ENCODE results near the gene STXBP5.

DNA sequence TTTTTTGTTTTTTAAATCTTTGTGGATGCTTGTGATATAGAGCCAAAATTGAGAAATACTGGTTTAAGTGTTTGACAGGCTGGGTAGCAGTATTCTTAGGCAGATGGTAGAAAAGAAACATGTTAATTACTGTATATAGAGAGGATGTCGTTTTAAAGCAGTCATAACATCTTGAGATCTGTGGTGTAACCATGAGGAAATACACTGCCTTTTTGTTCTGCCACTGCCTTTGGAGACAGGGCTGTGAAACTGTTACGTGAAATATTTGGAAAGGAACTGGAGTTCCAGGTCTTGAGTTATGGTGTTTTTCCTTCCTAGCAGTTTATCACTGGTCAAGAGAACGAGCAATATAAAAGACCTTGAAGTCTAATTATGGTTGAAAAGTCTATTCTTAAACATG is 19.5 kb downstream of the STXBP5 start:
- TF ChIP-seq, protein P1, sequence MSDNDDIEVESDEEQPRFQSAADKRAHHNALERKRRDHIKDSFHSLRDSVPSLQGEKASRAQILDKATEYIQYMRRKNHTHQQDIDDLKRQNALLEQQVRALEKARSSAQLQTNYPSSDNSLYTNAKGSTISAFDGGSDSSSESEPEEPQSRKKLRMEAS (IDR thresholded peaks at IDR 0.05), result no peak
- TF ChIP-seq, protein P2, sequence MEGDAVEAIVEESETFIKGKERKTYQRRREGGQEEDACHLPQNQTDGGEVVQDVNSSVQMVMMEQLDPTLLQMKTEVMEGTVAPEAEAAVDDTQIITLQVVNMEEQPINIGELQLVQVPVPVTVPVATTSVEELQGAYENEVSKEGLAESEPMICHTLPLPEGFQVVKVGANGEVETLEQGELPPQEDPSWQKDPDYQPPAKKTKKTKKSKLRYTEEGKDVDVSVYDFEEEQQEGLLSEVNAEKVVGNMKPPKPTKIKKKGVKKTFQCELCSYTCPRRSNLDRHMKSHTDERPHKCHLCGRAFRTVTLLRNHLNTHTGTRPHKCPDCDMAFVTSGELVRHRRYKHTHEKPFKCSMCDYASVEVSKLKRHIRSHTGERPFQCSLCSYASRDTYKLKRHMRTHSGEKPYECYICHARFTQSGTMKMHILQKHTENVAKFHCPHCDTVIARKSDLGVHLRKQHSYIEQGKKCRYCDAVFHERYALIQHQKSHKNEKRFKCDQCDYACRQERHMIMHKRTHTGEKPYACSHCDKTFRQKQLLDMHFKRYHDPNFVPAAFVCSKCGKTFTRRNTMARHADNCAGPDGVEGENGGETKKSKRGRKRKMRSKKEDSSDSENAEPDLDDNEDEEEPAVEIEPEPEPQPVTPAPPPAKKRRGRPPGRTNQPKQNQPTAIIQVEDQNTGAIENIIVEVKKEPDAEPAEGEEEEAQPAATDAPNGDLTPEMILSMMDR (IDR thresholded peaks at IDR 0.05; ENCODE audit: low read depth, low read length, missing input control), result no peak
- TF ChIP-seq TAF1 (conservative IDR thresholded peaks at IDR 0.05), result no peak
- no peak for TF ChIP-seq EGR1 (IDR thresholded peaks at IDR 0.05; ENCODE audit: low read depth in 2 of 2)
- TF ChIP-seq, protein P3, sequence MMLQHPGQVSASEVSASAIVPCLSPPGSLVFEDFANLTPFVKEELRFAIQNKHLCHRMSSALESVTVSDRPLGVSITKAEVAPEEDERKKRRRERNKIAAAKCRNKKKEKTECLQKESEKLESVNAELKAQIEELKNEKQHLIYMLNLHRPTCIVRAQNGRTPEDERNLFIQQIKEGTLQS (IDR thresholded peaks at IDR 0.05), result no peak
- TF ChIP-seq, protein P4, sequence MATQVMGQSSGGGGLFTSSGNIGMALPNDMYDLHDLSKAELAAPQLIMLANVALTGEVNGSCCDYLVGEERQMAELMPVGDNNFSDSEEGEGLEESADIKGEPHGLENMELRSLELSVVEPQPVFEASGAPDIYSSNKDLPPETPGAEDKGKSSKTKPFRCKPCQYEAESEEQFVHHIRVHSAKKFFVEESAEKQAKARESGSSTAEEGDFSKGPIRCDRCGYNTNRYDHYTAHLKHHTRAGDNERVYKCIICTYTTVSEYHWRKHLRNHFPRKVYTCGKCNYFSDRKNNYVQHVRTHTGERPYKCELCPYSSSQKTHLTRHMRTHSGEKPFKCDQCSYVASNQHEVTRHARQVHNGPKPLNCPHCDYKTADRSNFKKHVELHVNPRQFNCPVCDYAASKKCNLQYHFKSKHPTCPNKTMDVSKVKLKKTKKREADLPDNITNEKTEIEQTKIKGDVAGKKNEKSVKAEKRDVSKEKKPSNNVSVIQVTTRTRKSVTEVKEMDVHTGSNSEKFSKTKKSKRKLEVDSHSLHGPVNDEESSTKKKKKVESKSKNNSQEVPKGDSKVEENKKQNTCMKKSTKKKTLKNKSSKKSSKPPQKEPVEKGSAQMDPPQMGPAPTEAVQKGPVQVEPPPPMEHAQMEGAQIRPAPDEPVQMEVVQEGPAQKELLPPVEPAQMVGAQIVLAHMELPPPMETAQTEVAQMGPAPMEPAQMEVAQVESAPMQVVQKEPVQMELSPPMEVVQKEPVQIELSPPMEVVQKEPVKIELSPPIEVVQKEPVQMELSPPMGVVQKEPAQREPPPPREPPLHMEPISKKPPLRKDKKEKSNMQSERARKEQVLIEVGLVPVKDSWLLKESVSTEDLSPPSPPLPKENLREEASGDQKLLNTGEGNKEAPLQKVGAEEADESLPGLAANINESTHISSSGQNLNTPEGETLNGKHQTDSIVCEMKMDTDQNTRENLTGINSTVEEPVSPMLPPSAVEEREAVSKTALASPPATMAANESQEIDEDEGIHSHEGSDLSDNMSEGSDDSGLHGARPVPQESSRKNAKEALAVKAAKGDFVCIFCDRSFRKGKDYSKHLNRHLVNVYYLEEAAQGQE (IDR thresholded peaks at IDR 0.05), result no peak
- TF ChIP-seq HNF4G (IDR thresholded peaks at IDR 0.05), result no peak
- TF ChIP-seq GABPA (IDR thresholded peaks at IDR 0.05 in 1 of 2, conservative IDR thresholded peaks at IDR 0.05 in 1 of 2), result no peak
- TF ChIP-seq YY1 (IDR thresholded peaks at IDR 0.05), result no peak
- TF ChIP-seq FOXA1 (IDR thresholded peaks at IDR 0.05), result no peak
- TF ChIP-seq RXRA (IDR thresholded peaks at IDR 0.05), result no peak
- no peak for TF ChIP-seq RAD21 (IDR thresholded peaks at IDR 0.05)
- TF ChIP-seq NR2F2 (IDR thresholded peaks at IDR 0.05), result no peak
- no peak for TF ChIP-seq FOXA2 (IDR thresholded peaks at IDR 0.05)

Measured in liver (tissue), 3 donors.